ENCODE measurements around the gene PUM2. TPM values are rescaled to one million over a fixed set of nuclear protein-coding genes. Genes with fewer than 3 reads are reported as not detected.
"Not testable (repeated sequence)": the region's sequence is repeated elsewhere in the genome, so short reads cannot be mapped to it uniquely, and the experiment has no call there.

Gene PUM2
- total RNA-seq, 1 experiment from 2014 or later = 23.1 TPM

GRCh38 chr2:20291106-20291564 is 59.5 kb downstream of the PUM2 start:
- peak; percentile 91 for DNase-seq (ENCODE audit: low spot score)

DNA sequence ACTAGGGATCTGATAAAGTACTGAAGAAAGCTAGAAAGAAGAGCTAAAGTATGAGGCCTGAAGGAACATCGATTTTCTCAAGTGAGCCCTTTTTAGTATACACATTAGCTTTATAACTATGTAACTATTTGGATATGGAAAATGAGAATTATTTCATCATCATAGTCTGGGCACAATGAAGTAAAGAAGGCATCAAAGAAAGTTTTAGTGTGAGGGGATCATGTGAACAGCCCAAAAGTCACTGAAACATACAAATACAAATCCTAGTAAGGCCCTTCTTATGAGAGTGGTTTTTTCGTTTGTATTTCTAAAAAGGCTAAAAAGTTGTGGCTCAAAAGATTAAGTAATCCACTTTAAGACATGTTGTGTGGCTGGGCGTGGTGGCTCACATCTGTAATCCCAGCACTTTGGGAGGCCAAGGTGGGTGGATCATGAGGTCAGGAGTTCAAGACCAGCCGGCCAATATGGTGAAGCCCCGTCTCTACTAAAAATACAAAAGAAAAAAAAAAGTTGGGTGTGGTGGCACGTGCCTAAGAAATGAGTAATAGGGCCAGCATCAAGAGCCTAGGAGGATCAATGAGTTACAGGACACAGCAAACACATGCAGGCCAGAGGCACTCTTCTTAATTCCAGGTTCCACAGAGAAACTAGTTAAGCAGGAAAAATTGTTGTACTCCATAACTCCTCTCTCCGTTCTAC is 61.9 kb downstream of the PUM2 start:
- DNase-seq (ENCODE audit: low spot score) = no peak

DNA sequence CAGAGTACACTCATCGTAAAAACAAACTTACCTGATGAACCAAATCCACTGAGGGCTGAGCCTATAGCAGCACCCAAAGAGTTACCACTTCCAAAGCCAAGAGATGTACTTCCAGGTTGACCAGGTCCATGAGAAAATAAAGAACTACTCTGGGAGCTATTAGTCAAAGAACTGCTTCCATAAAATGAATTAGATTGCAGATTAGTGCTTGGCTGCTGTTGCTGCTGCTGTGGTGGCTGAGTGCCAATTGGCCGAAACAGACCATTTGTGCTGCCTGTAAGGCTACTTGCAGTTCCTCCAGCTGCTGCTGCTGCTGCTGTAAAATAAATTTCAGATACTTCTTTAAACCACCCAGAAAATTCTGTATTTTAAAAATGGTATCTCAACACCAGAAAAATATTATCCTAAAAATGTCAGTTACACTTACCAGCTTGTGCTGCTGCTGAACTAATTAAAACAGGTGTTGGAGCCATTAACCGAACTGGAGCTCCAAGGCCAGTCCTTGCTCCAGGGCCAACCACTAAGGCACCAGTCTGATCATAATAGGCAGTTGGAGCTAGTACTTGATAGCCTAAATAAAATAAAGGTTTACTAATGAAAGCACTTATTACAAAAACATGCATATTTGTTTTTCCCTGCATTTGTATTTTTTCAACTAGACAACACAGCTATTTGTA is 67.6 kb downstream of the PUM2 start:
- DNase-seq (ENCODE audit: low spot score) = no peak

GRCh38 chr2:20281876-20282275 is 68.8 kb downstream of the PUM2 start:
- no peak for DNase-seq (ENCODE audit: low spot score)

DNA sequence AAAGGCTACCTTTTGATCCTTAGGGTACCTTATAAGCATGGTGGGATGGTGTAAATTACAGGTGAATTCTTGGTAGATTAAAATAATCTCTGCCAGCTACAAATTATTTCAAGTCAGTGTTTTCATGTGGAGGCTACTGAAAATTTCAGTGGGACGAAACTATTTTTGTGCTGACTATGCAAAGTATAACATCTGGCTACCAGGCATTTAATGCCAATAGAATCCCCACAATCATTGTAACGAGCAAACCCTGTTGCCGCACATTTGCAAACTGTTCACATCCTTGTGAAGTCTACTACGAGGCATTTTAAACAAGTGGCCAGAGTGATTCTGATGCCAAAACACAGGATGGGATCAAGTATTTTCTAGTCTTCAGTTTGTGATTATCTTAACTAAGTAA is 77.6 kb downstream of the PUM2 start:
- no peak for DNase-seq (ENCODE audit: low spot score)

DNA sequence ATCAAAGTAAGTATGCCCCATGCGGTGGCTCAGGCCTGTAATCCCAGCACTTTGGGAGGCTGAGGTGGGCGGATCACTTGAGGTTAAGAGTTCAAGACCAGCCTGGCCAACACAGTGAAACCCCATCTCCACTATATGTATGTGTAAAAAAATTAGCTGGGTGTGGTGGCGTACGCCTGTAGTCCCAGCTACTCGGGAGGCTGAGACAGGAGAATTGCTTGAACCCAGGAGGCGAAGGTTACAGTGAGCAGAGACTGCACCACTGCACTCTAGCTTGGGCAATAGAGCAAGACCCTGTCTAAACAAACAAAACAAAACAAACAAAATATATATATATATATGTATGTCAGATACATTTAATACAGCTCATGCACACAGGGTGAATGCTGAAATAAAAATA is 82.3 kb downstream of the PUM2 start:
- not testable (repeated sequence) for DNase-seq (ENCODE audit: low spot score)

DNA sequence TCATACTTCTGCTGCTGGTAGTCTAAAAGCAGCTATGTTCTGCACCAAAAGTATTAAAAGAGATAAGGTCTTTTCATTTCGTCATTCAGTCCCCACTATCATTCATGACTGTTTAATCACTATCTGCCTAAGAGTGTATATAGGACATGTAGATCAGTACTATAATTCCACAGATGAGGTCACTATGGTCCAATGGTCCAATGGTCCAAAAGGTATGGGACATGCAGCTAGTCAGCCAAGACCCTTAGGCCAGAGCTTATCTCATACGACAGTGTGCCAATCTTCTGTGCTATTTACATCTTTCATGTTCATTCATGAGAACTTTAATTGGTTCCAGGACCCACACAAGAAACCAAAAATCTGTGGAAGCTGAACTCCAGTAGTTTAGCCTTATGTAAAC is 83.1 kb downstream of the PUM2 start:
- no peak for DNase-seq (ENCODE audit: low spot score)

DNA sequence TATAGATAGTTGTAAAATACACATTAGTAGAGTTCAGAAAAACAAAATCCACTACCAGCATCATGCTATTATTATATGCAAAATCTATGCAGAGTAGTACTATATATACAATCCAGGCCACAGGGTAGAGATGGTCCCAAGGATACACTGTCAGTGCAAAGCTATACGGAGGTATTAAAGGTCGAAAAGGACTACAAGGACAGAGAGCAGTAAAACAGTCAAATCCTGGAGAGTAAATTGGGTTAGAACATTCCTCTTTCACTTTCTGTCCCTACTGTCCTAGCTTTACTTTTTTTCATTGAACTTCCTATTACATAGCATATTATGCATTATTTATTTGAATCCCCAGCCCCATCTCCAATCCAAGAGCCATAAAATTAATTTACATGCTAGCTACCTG is 86.0 kb downstream of the PUM2 start:
- DNase-seq (ENCODE audit: low spot score) = no peak

DNA sequence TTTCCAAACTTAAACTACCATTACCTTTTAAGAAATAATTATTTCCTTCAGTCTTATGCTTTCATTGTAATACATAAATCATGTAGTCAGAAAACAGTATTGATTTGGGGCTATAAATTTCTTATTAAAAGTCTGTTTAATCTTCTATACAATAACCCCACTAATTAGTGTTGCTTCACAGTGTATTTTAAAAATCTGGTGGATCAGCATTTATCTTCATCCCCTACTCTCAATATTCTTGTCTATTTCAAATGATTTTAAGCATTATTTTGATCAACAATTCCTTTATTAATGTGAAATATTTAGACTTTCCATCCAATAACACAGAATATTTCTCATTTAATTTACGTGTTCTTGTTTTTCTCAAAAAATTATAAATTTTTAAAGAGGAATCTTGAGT is 93.2 kb downstream of the PUM2 start:
- DNase-seq (ENCODE audit: low spot score) = no peak

- no peak for DNase-seq (ENCODE audit: low spot score)
These were observed 95.9 kb downstream of the PUM2 start for GRCh38 chr2:20254731-20255130.

GRCh38 chr2:20250436-20250835 is 100.2 kb downstream of the PUM2 start:
- no peak for DNase-seq (ENCODE audit: low spot score)

DNA sequence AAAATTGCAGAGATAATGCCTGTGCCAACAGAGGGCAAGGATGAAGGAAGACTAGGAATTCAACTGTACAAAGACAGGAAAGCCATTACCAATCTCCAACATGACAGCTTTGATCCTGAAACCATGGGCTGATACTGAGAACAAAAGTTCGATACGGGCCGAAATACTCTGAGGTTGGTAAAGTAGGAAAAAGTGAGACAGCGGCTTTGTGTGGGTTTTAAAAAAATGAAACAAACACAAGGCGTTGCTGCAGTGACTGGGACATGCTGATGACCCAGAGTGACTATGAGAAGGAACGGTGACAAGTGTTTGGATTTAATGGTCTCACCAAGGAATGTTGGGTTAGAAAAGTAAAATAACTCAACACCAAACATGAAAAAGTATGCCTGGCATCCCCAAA is 101.5 kb downstream of the PUM2 start:
- DNase-seq (ENCODE audit: low spot score) = no peak

DNA sequence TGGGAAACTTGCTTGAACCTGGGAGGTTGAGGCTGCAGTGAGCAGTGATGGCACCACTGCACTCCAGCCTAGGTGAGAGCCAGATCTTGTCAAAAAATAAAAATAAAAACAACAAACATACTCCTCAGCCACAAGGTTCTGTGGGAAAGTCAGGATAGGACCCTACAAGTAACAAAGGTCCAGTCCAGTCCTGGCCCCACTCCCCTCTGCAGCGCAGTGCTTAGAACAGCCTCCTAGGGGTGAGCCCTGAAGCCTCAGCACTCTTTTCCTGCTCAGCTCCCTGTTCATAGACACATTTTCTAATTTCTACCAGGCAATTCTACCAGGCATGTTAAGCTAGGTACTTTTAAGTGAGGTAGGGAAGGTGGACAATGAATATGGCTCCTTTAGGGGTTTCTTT is 103.6 kb downstream of the PUM2 start:
- no peak for DNase-seq (ENCODE audit: low spot score)

DNA sequence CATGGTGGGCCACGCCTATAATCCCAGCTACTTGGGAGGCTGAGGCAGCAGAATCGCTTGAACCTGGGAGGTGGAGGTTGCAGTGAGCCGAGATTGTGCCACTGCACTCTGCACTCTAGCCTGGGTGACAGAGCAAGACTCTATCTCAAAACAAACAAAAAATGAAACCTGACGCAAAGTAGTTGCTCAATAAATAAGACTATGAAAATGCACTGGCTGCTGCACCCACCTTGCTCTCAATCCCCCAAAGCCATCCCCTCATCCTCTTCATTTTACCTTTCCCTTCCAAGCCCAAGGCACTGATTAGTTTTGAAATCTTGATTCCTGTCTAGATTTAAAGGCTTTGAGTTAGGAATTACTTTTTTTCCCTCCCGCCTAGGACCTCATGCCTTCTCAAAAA is 107.0 kb downstream of the PUM2 start:
- DNase-seq (ENCODE audit: low spot score) = not testable (repeated sequence)

- peak; percentile 33 for DNase-seq (ENCODE audit: low spot score)
These were observed 107.8 kb downstream of the PUM2 start for GRCh38 chr2:20242727-20243377.

- no peak for DNase-seq (ENCODE audit: low spot score)
These were observed 108.5 kb downstream of the PUM2 start for GRCh38 chr2:20241973-20242726.

DNA sequence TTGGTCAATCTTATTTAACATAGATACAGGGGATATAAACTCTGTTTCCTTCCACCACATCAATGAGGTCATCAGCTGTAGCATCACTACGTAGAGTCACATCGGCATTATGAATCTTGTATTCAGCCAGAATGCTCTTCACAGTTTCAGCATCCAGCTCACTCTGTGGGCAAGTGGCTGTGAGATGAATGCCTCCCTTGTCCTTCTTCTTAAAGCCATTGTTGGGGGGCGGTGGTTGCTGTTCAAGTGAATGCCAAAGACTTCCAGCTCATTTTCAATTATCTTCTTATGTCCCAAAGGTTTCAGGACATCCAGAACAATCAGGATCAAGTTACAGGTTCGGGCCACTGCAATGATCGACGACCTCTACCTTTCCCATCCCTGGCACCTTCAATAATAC is 110.4 kb downstream of the PUM2 start:
- not testable (repeated sequence) for DNase-seq (ENCODE audit: low spot score)

GRCh38 chr2:20236496-20236895 is 114.1 kb downstream of the PUM2 start:
- no peak for DNase-seq (ENCODE audit: low spot score)

DNA sequence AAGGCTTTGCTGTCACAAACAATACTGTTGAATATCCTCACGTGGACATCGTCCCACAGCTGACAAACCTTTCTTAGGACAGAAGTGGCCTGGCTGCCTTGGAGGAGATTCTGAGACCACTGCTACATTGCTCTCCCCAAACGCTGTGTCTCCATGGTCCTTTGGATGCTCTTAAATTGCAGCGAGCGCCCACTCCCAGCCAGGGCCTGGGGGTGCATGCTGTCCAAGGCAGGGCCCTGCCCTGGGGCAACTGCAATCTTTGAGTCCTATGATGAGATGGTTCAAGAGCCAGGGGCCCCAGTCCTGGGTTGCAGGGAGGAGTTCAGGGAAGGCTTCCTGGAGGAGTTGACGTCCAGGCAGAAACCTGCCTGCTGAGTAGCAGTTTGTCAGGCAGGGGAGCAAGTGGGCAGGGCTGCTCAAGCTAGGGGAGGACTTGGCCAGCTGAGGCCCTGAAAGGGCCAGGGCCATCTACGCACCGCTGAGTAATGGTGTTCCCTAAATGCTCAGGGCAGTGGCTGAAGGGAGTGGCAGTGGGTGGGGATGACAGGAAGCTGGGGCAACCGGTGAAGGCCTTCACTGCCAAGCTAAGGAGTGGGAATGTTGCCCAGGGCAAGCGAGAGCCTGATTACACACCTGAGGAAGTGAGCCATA is 114.9 kb downstream of the PUM2 start:
- peak; percentile 49 for DNase-seq (ENCODE audit: low spot score)

DNA sequence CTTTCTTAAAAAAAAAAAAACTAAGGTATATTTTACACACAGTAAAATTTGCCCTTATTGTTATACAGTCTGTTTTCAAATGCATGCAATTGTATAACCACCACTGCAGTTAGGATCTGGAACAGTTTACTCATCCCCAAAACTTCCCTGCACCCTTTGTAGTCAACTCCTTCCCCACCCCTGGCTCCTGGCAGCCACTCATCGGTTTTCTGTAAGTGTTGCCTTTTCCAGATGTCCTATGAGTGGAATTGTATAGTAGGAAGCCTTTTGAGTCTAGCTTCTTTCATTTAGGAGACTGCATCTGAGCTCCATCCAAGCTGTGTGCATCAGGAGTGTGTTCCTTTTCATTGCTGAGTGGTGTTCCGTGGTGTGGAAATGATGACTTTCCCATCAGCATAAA is 116.0 kb downstream of the PUM2 start:
- not testable (repeated sequence) for DNase-seq (ENCODE audit: low spot score)

DNA sequence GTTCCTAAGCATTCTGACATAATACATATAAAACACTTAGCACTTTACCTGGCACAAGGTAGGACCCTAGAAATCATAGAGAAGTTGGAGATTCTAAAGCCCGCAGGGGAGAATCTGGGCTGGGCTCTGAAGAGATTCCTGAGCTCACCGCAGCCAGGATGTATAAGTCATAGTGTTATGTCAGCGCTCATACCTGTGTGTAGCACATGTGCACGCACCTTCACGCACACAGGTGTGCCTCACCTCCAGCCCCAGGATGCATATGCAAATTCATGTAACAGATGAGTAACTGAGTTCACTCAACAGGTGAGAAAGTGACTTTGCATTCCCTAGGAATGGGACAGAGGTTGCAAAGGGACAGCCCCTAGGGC is 117.8 kb downstream of the PUM2 start:
- peak; percentile 84 for DNase-seq (ENCODE audit: low spot score)

DNA sequence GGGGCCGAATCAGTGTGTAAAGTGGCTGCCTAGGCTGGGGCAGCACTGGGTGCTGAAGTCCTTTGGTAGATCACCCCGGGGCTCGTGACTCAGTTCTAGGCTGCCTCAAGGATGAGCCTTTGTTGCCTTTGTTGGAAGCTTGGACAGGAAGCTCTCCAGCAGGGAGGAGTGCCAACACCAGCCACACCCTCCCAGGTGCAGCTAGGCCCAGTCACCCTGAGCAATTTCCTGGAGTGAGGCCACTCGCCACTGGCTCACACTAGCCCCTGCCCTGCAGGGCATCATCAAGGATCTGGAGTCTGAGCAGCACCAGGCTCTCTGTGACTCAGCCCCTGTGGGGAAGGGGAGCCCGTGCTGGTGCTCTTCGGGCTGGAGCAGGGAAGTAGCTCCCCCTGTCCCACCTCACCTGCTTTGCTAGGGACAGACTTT is 119.0 kb downstream of the PUM2 start:
- DNase-seq (ENCODE audit: low spot score) = peak; percentile 93

Data from HT-29 (cell line).